ENCODE results near the gene ERG.

DNA sequence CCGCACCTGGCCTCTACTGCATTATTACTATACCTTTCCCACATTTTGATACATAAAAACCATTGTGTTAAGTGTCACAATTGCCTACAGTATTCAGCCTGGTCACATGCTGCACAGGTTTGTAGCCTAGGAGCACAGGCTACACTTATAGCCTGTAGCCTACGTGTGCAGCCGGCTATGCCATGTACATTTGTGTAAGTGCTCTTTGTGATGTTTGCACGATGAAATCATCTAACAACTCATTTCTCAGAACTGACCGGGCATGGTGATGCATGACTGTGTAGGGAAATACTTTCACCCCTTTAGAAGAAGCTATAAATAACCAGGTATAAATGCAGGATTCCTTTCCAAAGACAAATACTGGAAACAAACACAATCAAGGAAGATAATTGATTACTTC, 12.1 kb downstream of the ERG start:
- TF ChIP-seq POLR2A (IDR thresholded peaks at IDR 0.05; ENCODE audit: low read depth, low read length) (no peak), POLR2AphosphoS5 (IDR thresholded peaks at IDR 0.05; ENCODE audit: low read depth, low read length) (no peak), TAF1 (IDR thresholded peaks at IDR 0.05; ENCODE audit: low read depth, low read length) (no peak)
